Measurements from ENCODE around the gene ELMO1.

Gene ELMO1

DNA sequence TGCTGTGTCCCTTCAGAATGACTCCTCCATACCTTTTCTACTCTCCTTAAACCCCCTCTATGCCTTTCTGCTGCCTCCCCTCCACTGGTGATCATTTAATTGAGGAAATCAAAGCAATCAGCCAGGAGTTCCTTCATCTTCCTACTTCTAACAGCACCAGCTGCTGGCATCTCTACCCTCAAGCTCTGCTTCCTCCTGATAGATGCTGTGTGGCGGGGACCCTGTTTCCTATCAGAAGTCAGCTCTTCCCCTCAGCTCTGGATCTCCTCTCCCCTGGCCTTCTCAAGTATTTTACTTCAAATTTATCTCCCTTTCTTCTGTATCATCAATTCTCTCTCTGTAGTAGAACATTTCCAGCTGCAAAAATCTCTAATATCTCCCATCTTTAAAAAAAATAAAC is 183.7 kb downstream of the ELMO1 start:
- Histone ChIP-seq H3K4me3 (ENCODE audit: low read depth, low read length) (no peak overlapping the region), H3K27me3 (ENCODE audit: insufficient read depth, low read length) (no peaks in the 10 kb centered on the region), H2AK5ac (ENCODE audit: low read length) (no peak overlapping the region), H3K79me1 (ENCODE audit: low read length) (no peaks in the 10 kb centered on the region), H3K9me3 (ENCODE audit: insufficient read depth, low read depth, low read length) (peaks cover 2% of the 10 kb centered on the region), H4K8ac (ENCODE audit: low read depth, low read length) (no peak overlapping the region), H3K27ac (ENCODE audit: low read depth, low read length) (no peak overlapping the region), H3K4me1 (ENCODE audit: control insufficient read depth in 1 of 2, insufficient read depth in 2 of 2, low read length in 2 of 2) (no peaks in the 10 kb centered on the region), H4K91ac (ENCODE audit: low read depth, low read length) (no peak overlapping the region), H3K36me3 (ENCODE audit: control insufficient read depth in 1 of 2, insufficient read depth in 2 of 2, low read length in 2 of 2) (peaks cover 2% of the 10 kb centered on the region in 2 experiments), H4K12ac (ENCODE audit: low read depth, low read length) (no peak overlapping the region), H2BK5ac (ENCODE audit: low read depth, low read length, poor library complexity) (no peak overlapping the region), H3K23ac (ENCODE audit: low read length) (no peak overlapping the region), H3K18ac (ENCODE audit: low read length) (no peak overlapping the region), H2BK120ac (ENCODE audit: insufficient read depth, low read length, poor library complexity) (no peak overlapping the region), H3K79me2 (ENCODE audit: control insufficient read depth, insufficient read depth, low read length, poor library complexity) (no peaks in the 10 kb centered on the region), H3K4me2 (ENCODE audit: low read length) (no peak overlapping the region), H3K9ac (ENCODE audit: low read length) (no peak overlapping the region), H2AFZ (ENCODE audit: insufficient read depth, low read length, poor library complexity) (no peak overlapping the region), H3K4ac (ENCODE audit: low read depth, low read length) (no peak overlapping the region), H2BK12ac (ENCODE audit: low read length) (no peak overlapping the region), H3K14ac (ENCODE audit: low read length) (no peak overlapping the region)
- DNase-seq = no peak
- no CpG with 5 or more reads among the region's 1 CpG for WGBS (ENCODE audit: extremely low coverage, insufficient coverage, insufficient read length)

- Histone ChIP-seq H3K79me2 (ENCODE audit: control insufficient read depth, insufficient read depth, low read length, poor library complexity) (no peaks in the 10 kb centered on the region), H3K4ac (ENCODE audit: low read depth, low read length) (no peak overlapping the region), H3K27ac (ENCODE audit: low read depth, low read length) (no peak overlapping the region), H3K9ac (ENCODE audit: low read length) (no peak overlapping the region), H2BK120ac (ENCODE audit: insufficient read depth, low read length, poor library complexity) (no peak overlapping the region), H4K8ac (ENCODE audit: low read depth, low read length) (no peak overlapping the region), H3K14ac (ENCODE audit: low read length) (no peak overlapping the region), H3K4me3 (ENCODE audit: low read depth, low read length) (no peak overlapping the region), H2BK12ac (ENCODE audit: low read length) (no peak overlapping the region), H2AFZ (ENCODE audit: insufficient read depth, low read length, poor library complexity) (no peak overlapping the region), H4K12ac (ENCODE audit: low read depth, low read length) (no peak overlapping the region), H3K18ac (ENCODE audit: low read length) (no peak overlapping the region), H3K4me2 (ENCODE audit: low read length) (no peak overlapping the region), H2BK5ac (ENCODE audit: low read depth, low read length, poor library complexity) (no peak overlapping the region), H3K27me3 (ENCODE audit: insufficient read depth, low read length) (no peaks in the 10 kb centered on the region), H3K4me1 (ENCODE audit: control insufficient read depth in 1 of 2, insufficient read depth in 2 of 2, low read length in 2 of 2) (no peaks in the 10 kb centered on the region), H3K23ac (ENCODE audit: low read length) (no peak overlapping the region), H4K91ac (ENCODE audit: low read depth, low read length) (no peak overlapping the region), H3K79me1 (ENCODE audit: low read length) (no peaks in the 10 kb centered on the region), H2AK5ac (ENCODE audit: low read length) (no peak overlapping the region), H3K36me3 (ENCODE audit: control insufficient read depth in 1 of 2, insufficient read depth in 2 of 2, low read length in 2 of 2) (peaks cover 2 to 5% of the 10 kb centered on the region in 2 experiments), H3K9me3 (ENCODE audit: insufficient read depth, low read depth, low read length) (peaks cover 2% of the 10 kb centered on the region)
- DNase-seq = no peak
- WGBS (ENCODE audit: extremely low coverage, insufficient coverage, insufficient read length) = no CpG with 5 or more reads among the region's 1 CpG
These were observed 186.5 kb downstream of the ELMO1 start for GRCh38 chr7:37262181-37262580.

DNA sequence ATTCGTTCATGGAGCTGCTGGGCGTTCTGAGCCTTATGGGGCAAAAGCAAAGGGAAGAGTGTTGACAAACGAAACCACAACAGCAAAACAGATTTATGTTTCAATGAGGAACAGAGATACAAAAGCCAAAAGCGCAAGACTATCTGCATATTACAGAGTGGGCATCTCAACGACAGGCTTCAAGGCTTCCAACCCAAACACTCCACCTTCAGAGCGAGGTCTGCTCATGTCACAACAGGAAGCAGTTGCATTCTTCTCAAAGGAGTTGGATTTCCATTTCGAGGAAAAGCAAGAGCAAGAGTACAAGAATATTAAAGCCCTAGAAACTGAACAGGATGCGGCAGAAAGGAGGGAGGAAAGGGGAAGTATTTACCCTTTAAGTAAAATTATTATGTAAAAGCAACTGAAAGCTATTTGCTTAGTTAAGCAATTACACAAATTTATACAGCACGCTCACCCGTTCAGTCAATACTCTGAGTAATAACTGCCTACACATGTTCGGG is 189.3 kb downstream of the ELMO1 start:
- Histone ChIP-seq H4K91ac (ENCODE audit: low read depth, low read length) (no peak overlapping the region), H2AK5ac (ENCODE audit: low read length) (no peak overlapping the region), H3K14ac (ENCODE audit: low read length) (no peak overlapping the region), H3K4me2 (ENCODE audit: low read length) (no peak overlapping the region), H4K12ac (ENCODE audit: low read depth, low read length) (no peak overlapping the region), H4K8ac (ENCODE audit: low read depth, low read length) (no peak overlapping the region), H2BK120ac (ENCODE audit: insufficient read depth, low read length, poor library complexity) (no peak overlapping the region), H3K27ac (ENCODE audit: low read depth, low read length) (no peak overlapping the region), H3K27me3 (ENCODE audit: insufficient read depth, low read length) (no peaks in the 10 kb centered on the region), H3K9ac (ENCODE audit: low read length) (no peak overlapping the region), H2AFZ (ENCODE audit: insufficient read depth, low read length, poor library complexity) (no peak overlapping the region), H3K9me3 (ENCODE audit: insufficient read depth, low read depth, low read length) (peaks cover 2% of the 10 kb centered on the region), H2BK5ac (ENCODE audit: low read depth, low read length, poor library complexity) (no peak overlapping the region), H3K4me3 (ENCODE audit: low read depth, low read length) (no peak overlapping the region), H3K4me1 (ENCODE audit: control insufficient read depth in 1 of 2, insufficient read depth in 2 of 2, low read length in 2 of 2) (peaks cover 0 to 2% of the 10 kb centered on the region in 2 experiments), H3K79me1 (ENCODE audit: low read length) (no peaks in the 10 kb centered on the region), H3K36me3 (ENCODE audit: control insufficient read depth in 1 of 2, insufficient read depth in 2 of 2, low read length in 2 of 2) (peaks cover 0 to 9% of the 10 kb centered on the region in 2 experiments), H3K18ac (ENCODE audit: low read length) (no peak overlapping the region), H3K4ac (ENCODE audit: low read depth, low read length) (no peak overlapping the region), H3K79me2 (ENCODE audit: control insufficient read depth, insufficient read depth, low read length, poor library complexity) (no peaks in the 10 kb centered on the region), H3K23ac (ENCODE audit: low read length) (no peak overlapping the region), H2BK12ac (ENCODE audit: low read length) (no peak overlapping the region)
- no peak for DNase-seq
- no CpG with 5 or more reads among the region's 11 CpGs for WGBS (ENCODE audit: extremely low coverage, insufficient coverage, insufficient read length)

DNA sequence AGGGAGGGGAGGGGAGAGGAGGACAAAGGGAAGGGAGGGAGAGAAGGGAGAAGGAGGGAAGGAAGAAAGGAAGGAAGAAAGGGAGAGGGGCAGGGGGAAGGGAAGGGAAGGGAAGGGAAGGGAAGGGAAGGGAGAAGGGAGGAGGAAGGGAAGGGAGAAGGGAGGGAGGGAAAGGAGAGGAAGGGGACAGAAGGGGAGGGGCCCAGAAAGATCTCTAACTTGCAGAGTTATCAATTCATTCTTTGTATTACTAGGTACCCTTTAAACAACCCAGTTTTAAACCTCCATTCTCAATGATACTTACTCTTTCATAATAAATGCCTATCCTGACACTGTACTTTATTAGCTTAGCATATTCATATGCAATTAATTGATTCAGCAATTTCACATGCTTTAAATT is 192.0 kb downstream of the ELMO1 start:
- H3K4me3 ChIP-seq (ENCODE audit: low read depth, low read length) = no peak overlapping the region
- DNase-seq = no peak
- no peak overlapping the region for H3K4me2 ChIP-seq (ENCODE audit: low read length)
- H3K14ac ChIP-seq (ENCODE audit: low read length) = no peak overlapping the region
- H3K4me1 ChIP-seq (ENCODE audit: control insufficient read depth in 1 of 2, insufficient read depth in 2 of 2, low read length in 2 of 2) = peaks cover 0 to 2% of the 10 kb centered on the region in 2 experiments
- H3K23ac ChIP-seq (ENCODE audit: low read length) = no peak overlapping the region
- H3K9me3 ChIP-seq (ENCODE audit: insufficient read depth, low read depth, low read length) = no peaks in the 10 kb centered on the region
- no peak overlapping the region for H2BK12ac ChIP-seq (ENCODE audit: low read length)
- no peaks in the 10 kb centered on the region for H3K27me3 ChIP-seq (ENCODE audit: insufficient read depth, low read length)
- no peak overlapping the region for H3K9ac ChIP-seq (ENCODE audit: low read length)
- H4K8ac ChIP-seq (ENCODE audit: low read depth, low read length) = no peak overlapping the region
- H2BK120ac ChIP-seq (ENCODE audit: insufficient read depth, low read length, poor library complexity) = no peak overlapping the region
- no peak overlapping the region for H3K4ac ChIP-seq (ENCODE audit: low read depth, low read length)
- no peak overlapping the region for H4K12ac ChIP-seq (ENCODE audit: low read depth, low read length)
- no peak overlapping the region for H2BK5ac ChIP-seq (ENCODE audit: low read depth, low read length, poor library complexity)
- H3K18ac ChIP-seq (ENCODE audit: low read length) = no peak overlapping the region
- H3K79me1 ChIP-seq (ENCODE audit: low read length) = no peaks in the 10 kb centered on the region
- no peaks in the 10 kb centered on the region for H3K79me2 ChIP-seq (ENCODE audit: control insufficient read depth, insufficient read depth, low read length, poor library complexity)
- H2AFZ ChIP-seq (ENCODE audit: insufficient read depth, low read length, poor library complexity) = no peak overlapping the region
- no peak overlapping the region for H2AK5ac ChIP-seq (ENCODE audit: low read length)
- H3K27ac ChIP-seq (ENCODE audit: low read depth, low read length) = no peak overlapping the region
- H3K36me3 ChIP-seq (ENCODE audit: control insufficient read depth in 1 of 2, insufficient read depth in 2 of 2, low read length in 2 of 2) = peaks cover 0 to 6% of the 10 kb centered on the region in 2 experiments
- H4K91ac ChIP-seq (ENCODE audit: low read depth, low read length) = no peak overlapping the region

All from trophoblast cell (in vitro differentiated cells and primary cell).